GM19023 (cell line): ENCODE results near the gene VWA8.
"Not testable (repeated sequence)": the region's sequence is repeated elsewhere in the genome, so short reads cannot be mapped to it uniquely, and the experiment has no call there.

Source experiments
- ATAC-seq: cut with Tn5 transposase; IDR thresholded peaks from one replicate; pipeline ENCODE4 v1.9.1; 2021; ENCODE audit warnings: mild to moderate bottlenecking, moderate library complexity; ENCODE audit not compliant: unreplicated experiment

The VWA8 gene

DNA sequence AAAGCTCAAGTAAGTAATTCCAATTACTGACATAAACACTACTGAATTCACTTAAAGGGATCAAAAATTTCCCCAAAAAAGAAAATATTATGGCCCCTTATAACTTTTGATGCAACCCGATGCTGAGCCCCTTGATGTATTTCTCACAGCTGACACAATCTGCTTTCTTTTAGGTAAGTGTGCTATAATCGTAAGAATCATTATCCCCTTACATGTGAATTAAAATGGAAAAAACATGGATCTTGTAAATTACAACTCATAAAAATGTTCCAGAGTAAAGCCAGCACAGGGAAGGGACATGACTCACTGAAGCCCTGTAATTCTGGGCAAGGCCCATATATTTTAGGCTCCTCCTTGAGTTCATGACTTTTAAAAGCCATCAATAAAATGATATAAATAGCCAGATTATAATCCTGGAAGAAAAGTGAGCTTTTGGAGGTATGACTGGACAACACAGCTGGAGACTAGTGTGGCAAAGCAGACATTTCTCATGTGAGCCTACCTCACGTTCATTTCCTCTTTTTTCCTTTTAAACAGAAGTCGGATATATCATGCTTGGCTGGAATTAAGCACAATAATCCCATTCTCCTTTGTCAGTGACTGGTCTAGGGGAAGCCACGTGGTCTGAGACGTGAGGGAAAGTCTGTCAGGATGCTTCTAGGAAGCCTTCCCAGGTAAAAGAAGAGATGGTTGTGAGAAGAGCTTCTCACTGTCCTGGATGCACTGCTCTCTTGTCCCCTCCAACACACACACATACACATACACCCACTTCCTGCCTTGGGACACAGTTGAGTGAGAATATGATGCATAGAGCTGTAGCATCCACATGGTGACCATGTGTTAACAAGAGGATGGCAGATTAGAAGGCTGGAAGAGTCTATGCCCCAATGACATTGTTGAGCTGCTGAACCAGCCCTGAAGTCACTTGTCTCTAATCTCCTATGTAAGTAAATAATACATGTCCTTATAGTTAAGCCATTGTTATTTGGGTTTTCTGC, 338.2 kb downstream of the VWA8 start:
- ATAC-seq = no peak

DNA sequence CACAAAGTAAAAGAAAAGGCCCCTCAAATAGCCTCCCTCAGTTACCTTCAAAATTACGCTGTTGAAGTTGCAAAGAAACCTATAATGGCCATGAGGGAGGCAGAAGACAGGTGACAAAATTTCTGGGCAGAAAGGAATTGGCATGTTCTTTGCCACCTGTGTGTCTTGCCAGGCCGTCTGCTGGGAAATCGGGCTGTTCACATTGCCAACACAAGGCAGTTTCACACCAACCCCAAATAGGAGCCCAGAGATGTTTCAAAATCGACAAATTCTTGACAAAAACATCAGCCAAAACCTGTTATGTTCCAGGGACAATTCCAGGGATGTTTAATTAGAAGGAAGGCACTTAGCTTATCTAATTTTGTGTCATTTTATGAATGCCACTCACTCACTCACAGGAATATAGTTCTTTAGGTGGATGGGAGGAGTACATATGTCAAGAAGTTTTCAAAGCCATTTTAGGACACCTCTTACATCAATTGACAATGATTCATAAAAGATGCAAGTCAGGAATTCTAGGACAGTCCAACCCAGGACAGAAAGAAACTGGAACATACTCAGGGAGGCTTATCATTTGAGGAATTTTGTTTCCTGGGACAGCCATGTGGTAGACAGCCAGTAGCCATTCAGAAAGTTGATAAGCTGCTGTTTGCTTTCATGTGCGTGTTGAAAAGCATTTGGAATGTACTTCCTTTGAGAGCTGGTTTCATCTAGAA, 339.0 kb downstream of the VWA8 start:
- ATAC-seq = no peak

DNA sequence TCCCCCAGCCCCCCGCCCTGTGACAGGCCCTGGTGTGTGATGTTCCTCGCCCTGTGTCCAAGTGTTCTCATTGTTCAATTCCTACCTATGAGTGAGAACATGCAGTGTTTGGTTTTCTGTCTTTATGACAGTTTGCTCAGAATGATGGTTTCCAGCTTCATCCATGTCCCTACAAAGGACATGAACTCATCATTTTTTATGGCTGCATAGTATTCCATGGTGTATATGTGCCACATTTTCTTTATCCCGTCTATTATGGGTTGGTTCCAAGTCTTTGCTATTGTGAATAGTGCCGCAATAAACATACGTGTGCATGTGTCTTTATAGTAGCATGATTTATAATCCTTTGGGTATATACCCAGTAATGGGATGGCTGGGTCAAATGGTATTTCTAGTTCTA, 343.3 kb downstream of the VWA8 start:
- ATAC-seq = not testable (repeated sequence)

GRCh38 chr13:41616151-41616550, 344.8 kb downstream of the VWA8 start:
- ATAC-seq = no peak

- ATAC-seq = no peak
Measured at GRCh38 chr13:41615528-41615855, 345.4 kb downstream of the VWA8 start.

GRCh38 chr13:41614671-41615527, 346.0 kb downstream of the VWA8 start:
- ATAC-seq = no peak

DNA sequence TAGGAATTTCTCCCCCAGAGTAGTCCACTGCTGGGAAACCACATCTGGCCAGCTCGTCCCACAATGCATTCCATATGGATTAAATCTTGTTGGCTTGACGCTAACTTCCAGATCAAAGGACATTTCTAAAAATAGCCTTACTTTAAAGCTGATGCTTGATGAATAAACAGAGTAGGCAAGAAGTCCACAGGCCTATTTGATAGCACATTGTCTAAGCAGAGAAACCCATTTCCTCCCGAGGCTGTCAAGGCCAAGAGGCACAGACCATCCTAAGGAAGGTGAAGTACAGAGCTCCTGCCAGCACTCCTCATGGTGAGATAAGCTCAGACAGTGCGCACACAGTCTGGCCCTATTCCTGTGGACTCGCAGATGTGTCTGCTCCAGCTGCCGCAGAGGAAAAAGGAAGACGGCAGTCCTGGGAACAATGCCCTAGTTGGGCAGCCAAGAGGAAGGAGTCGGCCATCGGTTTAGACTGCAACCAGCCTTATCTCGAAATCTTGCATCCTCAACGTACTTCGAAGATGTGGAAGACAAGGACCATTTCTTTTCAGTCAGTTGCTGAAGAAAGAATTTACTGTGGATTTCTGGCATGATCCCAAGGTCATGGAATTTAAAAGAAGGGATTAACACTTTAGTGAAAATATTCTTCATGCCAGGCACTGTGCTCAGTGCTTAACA, 346.8 kb downstream of the VWA8 start:
- no peak for ATAC-seq

DNA sequence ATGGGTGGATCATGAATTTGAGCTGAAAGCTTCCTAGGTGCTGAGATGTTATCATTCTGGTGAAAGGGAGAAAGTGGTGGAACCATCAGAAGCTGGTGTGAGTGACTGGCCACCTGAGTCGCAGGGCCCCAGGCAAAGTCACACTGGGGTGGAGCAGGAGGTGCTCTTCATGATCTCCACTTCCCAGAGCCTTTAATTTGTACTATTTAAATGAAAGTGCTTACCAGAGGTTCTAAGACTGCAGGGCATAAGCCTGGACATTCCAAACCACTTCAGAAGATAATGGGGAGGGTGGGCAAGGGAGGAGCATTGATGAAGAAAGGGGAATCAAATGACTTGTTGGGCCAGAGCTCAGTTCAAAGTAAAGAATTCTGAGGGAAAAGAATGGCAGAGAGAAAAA, 347.4 kb downstream of the VWA8 start:
- no peak for ATAC-seq

DNA sequence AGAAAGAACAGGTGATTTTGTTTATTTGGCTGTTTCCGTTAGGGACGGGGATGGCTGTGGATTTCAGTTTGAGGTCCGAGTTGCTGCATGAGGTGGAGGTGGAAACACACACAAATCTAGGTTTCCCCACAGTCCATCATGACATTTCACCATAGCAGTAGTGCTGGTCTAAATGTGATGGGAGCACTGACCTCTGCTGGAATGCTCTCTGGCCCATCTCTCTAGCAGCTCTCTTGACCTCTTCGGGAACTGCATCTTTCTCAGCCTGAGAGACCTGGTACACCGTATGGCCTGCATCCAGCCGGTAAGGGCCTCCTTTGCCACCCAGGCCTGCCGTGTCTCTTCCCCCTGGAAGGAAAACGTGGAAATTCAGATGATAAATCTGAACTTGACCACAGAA, 349.5 kb downstream of the VWA8 start:
- no peak for ATAC-seq

DNA sequence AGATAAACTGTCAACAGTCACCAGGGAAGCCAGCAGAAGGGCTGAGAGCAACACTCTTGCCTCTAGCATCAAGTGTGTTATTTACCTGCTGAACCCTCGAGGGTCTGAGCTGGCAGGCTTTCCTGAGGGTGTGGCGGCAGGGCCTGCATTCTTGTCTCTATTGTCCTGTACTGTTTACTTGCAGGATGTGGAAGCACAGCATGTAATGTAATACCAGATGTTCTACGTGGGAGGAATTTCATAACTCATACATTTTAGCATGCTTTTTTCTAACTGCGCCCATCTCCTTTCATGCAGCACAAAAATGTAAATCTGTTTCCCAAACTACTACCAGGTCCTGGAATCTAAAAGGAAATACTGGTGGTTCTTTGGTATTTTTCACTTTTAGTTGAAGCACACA, 350.5 kb downstream of the VWA8 start:
- no peak for ATAC-seq

DNA sequence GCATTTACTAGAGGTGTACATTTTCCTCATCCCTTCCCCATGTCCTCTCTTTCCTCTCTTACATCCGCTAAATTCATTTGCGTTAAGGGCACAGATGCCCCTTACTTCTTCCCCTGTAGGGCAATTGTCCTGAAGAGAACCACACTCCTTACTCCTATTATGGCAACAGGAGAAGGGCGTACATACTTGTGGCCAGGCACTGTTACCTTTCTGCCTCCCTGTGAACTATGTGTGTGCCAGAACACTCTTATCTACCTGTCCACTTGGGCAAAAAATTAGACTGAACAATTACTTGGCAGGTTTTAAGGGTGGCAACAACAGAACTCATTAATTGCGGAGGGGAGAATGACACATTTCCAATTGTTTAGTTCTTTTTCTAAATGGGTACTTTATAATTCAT, 351.1 kb downstream of the VWA8 start:
- no peak for ATAC-seq

DNA sequence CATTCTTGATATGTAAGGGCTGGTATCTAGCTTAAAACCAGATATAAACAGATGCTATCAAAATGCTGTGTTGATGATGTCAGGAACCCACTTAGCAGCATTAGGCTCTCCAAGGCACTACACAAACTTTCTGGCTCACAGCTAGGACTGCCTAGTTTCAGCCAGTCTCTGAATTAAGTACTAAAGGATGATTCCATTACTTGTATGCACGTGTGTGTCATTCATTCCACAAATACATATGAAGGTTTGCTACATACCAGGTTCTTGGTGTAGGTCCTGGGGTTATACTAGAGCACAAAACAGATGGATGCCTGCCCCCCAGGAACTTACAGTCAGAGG, 352.1 kb downstream of the VWA8 start:
- no peak for ATAC-seq

DNA sequence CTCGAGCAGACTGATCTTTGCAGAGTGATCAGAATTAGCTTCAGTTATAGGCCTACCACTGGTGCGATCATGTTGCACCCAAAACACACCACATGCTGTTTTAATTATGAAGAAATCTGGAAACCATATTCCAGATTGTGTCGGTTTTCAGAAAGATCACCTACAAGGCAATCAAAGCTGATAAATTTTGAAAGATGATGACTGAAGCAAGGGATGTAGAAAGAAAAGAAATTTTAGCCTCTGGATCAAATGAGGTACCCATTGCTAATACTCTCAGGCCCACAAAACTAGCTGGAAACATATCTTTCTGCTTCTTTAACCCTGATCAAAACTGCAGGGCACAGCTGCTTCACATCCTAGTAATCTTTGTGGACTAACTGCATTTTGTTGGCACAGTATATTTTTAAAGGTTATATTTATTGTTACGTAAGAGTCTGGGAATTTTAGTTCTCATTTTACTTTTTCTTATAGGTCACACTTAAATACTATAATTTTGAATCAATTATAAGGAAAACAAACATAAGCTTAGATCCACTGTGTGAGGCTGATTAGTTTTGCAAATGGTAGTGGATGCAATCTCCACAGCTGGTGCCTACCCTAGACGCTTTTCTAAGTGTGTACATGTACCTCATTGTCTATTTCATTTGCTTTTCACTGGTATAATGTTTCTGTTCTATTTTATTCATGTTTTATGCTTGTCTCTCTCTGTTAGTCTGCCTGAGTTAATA, 352.6 kb downstream of the VWA8 start:
- ATAC-seq = no peak

GRCh38 chr13:41606646-41607045, 354.3 kb downstream of the VWA8 start:
- no peak for ATAC-seq

- ATAC-seq = no peak
Measured at GRCh38 chr13:41605319-41606285, 355.3 kb downstream of the VWA8 start.

DNA sequence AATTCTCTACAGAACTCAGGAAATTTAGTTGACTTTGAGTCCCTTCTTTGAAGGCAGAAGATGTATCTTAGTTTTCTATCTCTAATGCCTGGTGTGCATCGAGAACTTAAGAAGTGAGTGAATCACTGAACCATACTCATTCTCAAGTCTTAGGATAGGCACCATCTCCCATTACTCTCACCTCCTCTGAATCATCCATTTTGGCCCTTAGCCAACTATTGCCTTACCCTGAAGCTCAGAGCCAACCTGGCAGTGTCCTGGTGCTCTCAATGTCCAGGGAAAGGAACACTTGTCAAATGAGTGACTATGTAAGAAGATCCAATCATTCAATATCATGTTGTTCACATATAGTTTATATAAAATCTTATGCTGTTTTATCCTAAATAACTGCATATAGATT, 357.0 kb downstream of the VWA8 start:
- no peak for ATAC-seq

GRCh38 chr13:41601718-41602445, 359.0 kb downstream of the VWA8 start:
- no peak for ATAC-seq

- ATAC-seq = no peak
Measured at GRCh38 chr13:41599619-41600018, 361.3 kb downstream of the VWA8 start.
